ENCODE data around the gene DNAJC22.

DNA sequence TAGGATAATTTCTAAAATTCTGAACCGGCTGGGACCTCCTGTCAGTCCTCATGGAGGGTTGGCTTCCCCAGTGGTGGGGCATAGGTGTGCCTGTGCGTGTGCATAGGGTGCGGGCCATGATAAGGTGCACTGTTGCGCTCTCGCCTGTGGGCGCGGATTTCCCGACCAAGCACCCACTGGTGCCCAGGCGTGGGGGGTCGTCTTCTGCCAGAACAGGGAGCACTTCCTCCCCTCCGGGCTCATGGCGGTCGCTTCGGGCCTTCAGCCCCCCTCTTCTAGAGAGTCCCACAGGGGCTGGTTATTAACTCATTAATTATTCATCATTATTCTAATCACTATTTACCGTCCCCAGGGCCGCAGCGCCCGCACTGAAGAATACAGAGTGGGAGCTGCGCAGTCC lies 12.5 kb upstream of the DNAJC22 start:
- TF ChIP-seq ELF4 (IDR thresholded peaks at IDR 0.05) (no peak), FOXM1 (IDR thresholded peaks at IDR 0.05; ENCODE audit: borderline replicate concordance) (no peak), BHLHE40 (IDR thresholded peaks at IDR 0.05; ENCODE audit: borderline replicate concordance) (no peak), FOXK2 (IDR thresholded peaks at IDR 0.05) (no peak), L3MBTL2 (conservative IDR thresholded peaks at IDR 0.05) (no peak), TARDBP (IDR thresholded peaks at IDR 0.05) (no peak)

Measured in HEK293T (cell line).